GM23338 (cell line): ENCODE measurements around the gene GATAD2B.

Source experiments
- CTCF ChIP-seq, 2 experiments: fragments of 200-600 bp in 1 of 2; sonication (generic) in 1 of 2; conservative IDR thresholded peaks; 2 replicates each; pipeline versions ENCODE4 v1.5.1 to v1.6.1; 2016 to 2017; ENCODE audit warnings: antibody characterized with exemption in 2 of 2, low read depth in 2 of 2, mild to moderate bottlenecking in 2 of 2, moderate library complexity in 1 of 2
- EZH2 ChIP-seq: fragments of 200-600 bp; sonication (generic); IDR thresholded peaks from one replicate; pipeline ENCODE4 v1.8.0; 2017; ENCODE audit warnings: antibody characterized with exemption, mild to moderate bottlenecking, low read depth; ENCODE audit not compliant: unreplicated experiment
- POLR2AphosphoS5 ChIP-seq: IDR thresholded peaks from 2 replicates; pipeline ENCODE4 v1.6.1; 2016; ENCODE audit warnings: antibody characterized with exemption, low read depth
- REST ChIP-seq: IDR thresholded peaks from one replicate; pipeline ENCODE4 v1.6.1; 2018; ENCODE audit warnings: antibody characterized with exemption; ENCODE audit not compliant: unreplicated experiment

- no peak for TF ChIP-seq CTCF (conservative IDR thresholded peaks at IDR 0.05; ENCODE audit: low read depth in 2 of 2)
- no peak for TF ChIP-seq POLR2AphosphoS5
- TF ChIP-seq REST, result no peak
- TF ChIP-seq EZH2, result no peak
Measured at GRCh38 chr1:153929426-153929825, 6.7 kb upstream of the GATAD2B start.
